Measurements from ENCODE around the gene ARHGEF37.
"Not testable (repeated sequence)": the region's sequence is repeated elsewhere in the genome, so short reads cannot be mapped to it uniquely, and the experiment has no call there.

DNA sequence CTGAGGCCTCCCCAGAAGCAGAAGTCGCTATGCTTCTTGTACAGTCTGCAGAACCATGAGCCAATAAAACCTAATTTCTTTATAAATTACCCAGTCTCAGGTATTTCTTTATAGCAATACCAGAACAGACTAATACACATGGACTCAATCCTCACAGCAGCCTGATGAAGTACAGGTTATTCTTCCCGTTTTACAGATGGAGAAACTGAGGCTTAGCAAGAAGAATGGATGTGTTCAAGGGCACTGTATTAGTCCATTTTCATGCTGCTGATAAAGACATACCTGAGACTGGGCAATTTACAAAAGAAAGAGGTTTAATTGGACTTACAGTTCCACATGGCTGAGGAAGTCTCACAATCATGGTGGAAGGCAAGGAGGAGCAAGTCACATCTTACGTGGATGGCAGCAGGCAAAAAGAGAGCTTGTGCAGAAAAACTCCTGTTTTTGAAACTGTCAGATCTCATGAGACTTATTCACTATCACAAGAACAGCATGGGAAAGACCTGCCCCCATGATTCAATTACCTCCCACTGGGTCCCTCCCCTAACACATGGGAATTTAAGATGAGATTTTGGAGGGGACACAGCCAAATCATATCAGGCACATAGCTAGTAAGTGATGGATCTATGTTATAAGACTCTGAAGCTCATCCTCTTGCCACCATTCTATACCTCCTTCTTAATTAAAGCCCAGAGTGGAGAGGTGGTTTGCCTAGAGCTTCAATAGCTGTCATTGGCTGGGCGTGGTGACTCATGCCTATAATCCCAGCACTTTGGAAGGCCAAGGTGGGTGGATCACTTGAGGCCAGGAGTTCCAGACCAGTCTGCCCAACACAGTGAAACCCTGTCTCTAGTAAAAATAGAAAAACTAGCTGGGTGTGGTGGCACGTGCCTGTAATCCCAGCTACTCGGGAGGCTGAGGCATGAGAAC lies 67.4 kb downstream of the ARHGEF37 start:
- TF ChIP-seq CTCF (conservative IDR thresholded peaks at IDR 0.05 in 1 of 2, IDR thresholded peaks at IDR 0.05 in 1 of 2; ENCODE audit: extremely low read depth in 1 of 2, insufficient read depth in 1 of 2, low read depth in 1 of 2, low read length in 2 of 2); EZH2 (IDR thresholded peaks at IDR 0.05; ENCODE audit: borderline replicate concordance, low read length): not testable (repeated sequence)

All from mammary epithelial cell (primary cell).